Measurements from ENCODE around the gene ZBTB48. TPM values are rescaled to one million over a fixed set of nuclear protein-coding genes. Genes with fewer than 3 reads are reported as not detected.
A peak's percentile ranks its signal among the peaks of the same experiment; 100 is the strongest.
"Not testable (repeated sequence)": the region's sequence is repeated elsewhere in the genome, so short reads cannot be mapped to it uniquely, and the experiment has no call there.

The ZBTB48 gene
- total and polyA plus RNA-seq, 12 donors: 6.8 to 245 (median 31.2) TPM

GRCh38 chr1:6596351-6596750 is 16.6 kb downstream of the ZBTB48 start:
- peaks cover 0 to 81% of the 10 kb centered on the region in 2 donors for H3K36me3 ChIP-seq (replicated peaks in 1 of 2)

GRCh38 chr1:6596886-6597776 is 17.3 kb downstream of the ZBTB48 start:
- intact Hi-C loops (cut with DNase I): no loop called here
- H3K27ac ChIP-seq: peak overlapping the region in 2 of 5 donors; percentile 4 to 26
- H3K4me1 ChIP-seq (replicated peaks in 1 of 2): peaks cover 33 to 44% of the 10 kb centered on the region in 2 donors

More at GRCh38 chr1:6596351-6596750, 16.6 kb downstream of the ZBTB48 start:
- peaks cover 33 to 50% of the 10 kb centered on the region in 2 donors for H3K4me1 ChIP-seq (replicated peaks in 1 of 2)
- H3K27ac ChIP-seq: no peak overlapping the region
- DNase-seq: no peak
- intact Hi-C loops (cut with DNase I): no loop called here
- 58 to 63% (median 60%) methylated on average over 7 of the region's 7 CpGs for WGBS, 4 donors
- H3K4me3 ChIP-seq: no peak overlapping the region
- no peaks in the 10 kb centered on the region for H3K9me3 ChIP-seq (replicated peaks in 1 of 3)
- TF ChIP-seq POLR2A (IDR thresholded peaks at IDR 0.05): no peak
- no peak for TF ChIP-seq CTCF (IDR thresholded peaks at IDR 0.05)
- no peaks in the 10 kb centered on the region for H3K27me3 ChIP-seq

GRCh38 chr1:6597777-6598131 is 18.0 kb downstream of the ZBTB48 start:
- TF ChIP-seq POLR2A (IDR thresholded peaks at IDR 0.05) (no peak), CTCF (IDR thresholded peaks at IDR 0.05) (no peak)
- no peaks in the 10 kb centered on the region for H3K27me3 ChIP-seq
- peak overlapping the region in 3 of 5 donors; percentile 4 to 26 (median 13) for H3K27ac ChIP-seq
- WGBS, 4 donors: 49 to 65% (median 59%) methylated on average over 5 to 6 of the region's 6 CpGs
- no peak overlapping the region for H3K4me3 ChIP-seq
- peaks cover 33 to 44% of the 10 kb centered on the region in 2 donors for H3K4me1 ChIP-seq (replicated peaks in 1 of 2)
- DNase-seq: peak in 3 of 7 donors; percentile 63 to 70 (median 66)
- H3K9me3 ChIP-seq (replicated peaks in 1 of 3): no peaks in the 10 kb centered on the region
- peaks cover 0 to 68% of the 10 kb centered on the region in 2 donors for H3K36me3 ChIP-seq (replicated peaks in 1 of 2)
- intact Hi-C loops (cut with DNase I): no loop called here

More at GRCh38 chr1:6596886-6597776, 17.3 kb downstream of the ZBTB48 start:
- TF ChIP-seq POLR2A (IDR thresholded peaks at IDR 0.05) (no peak), CTCF (IDR thresholded peaks at IDR 0.05) (no peak)
- H3K9me3 ChIP-seq (replicated peaks in 1 of 3): no peaks in the 10 kb centered on the region
- no peaks in the 10 kb centered on the region for H3K27me3 ChIP-seq
- WGBS, 4 donors: 68 to 73% (median 71%) methylated on average over 11 to 15 of the region's 15 CpGs
- peaks cover 0 to 74% of the 10 kb centered on the region in 2 donors for H3K36me3 ChIP-seq (replicated peaks in 1 of 2)
- no peak overlapping the region for H3K4me3 ChIP-seq
- DNase-seq: no peak

GRCh38 chr1:6599141-6599975 is 19.6 kb downstream of the ZBTB48 start:
- DNase-seq: peak in 4 of 7 donors; percentile 46 to 70 (median 56)
- peaks cover 43 to 52% of the 10 kb centered on the region in 2 donors for H3K4me1 ChIP-seq (replicated peaks in 1 of 2)
- TF ChIP-seq CTCF (IDR thresholded peaks at IDR 0.05): no peak
- no peak for TF ChIP-seq POLR2A (IDR thresholded peaks at IDR 0.05)
- H3K27me3 ChIP-seq: no peaks in the 10 kb centered on the region
- WGBS, 4 donors: 66 to 77% (median 75%) methylated on average over 12 to 31 of the region's 31 CpGs
- peak overlapping the region in 2 of 4 donors; percentile 7 to 71 for H3K4me3 ChIP-seq
- H3K9me3 ChIP-seq (replicated peaks in 1 of 3): no peaks in the 10 kb centered on the region
- H3K36me3 ChIP-seq (replicated peaks in 1 of 2): peaks cover 0 to 52% of the 10 kb centered on the region in 2 donors
- intact Hi-C loops (cut with DNase I): no loop called here
- H3K27ac ChIP-seq: peak overlapping the region in 2 of 5 donors; percentile 35 to 99

DNA sequence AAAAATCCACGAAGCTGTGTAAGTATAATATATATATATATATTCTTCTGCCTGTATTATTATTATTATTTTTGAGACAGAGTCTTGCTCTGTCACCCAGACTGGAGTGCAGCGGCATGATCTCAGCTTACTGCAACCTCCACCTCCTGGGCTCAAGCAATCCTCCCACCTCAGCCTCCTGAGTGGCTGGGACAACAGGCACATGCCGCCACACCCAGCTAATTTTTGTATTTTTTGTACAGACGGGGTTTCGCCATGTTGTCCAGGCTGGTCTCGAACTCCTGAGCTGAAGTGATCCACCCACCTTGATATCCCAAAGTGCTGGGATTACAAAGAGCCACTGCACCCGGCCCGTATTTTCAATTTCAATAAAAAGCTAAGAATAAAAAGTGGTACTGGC is 20.2 kb downstream of the ZBTB48 start:
- Histone ChIP-seq H3K4me1 (replicated peaks in 1 of 2) (peaks cover 43 to 58% of the 10 kb centered on the region in 2 donors), H3K27ac (peak overlapping the region in 4 of 5 donors; percentile 98 to 99 (median 98)), H3K4me3 (peak overlapping the region in 2 of 4 donors; percentile 58 to 71), H3K36me3 (replicated peaks in 1 of 2) (peaks cover 0 to 46% of the 10 kb centered on the region in 2 donors)
- intact Hi-C loops (cut with DNase I); DNase-seq; H3K9me3 ChIP-seq (replicated peaks in 1 of 3); H3K27me3 ChIP-seq: not testable (repeated sequence)
- WGBS, 4 donors: 50 to 60% (median 56%) methylated on average over 8 of the region's 8 CpGs

Measured in adrenal gland (tissue), 12 donors.